Thyroid gland (tissue), 4 donors: ENCODE results near the gene EPC1.

Experiments used
- POLR2A ChIP-seq, 2 donors: fragments of 450-650 bp; IDR thresholded peaks; one replicate each; pipeline ENCODE4 v1.6.1; 2017; ENCODE audit warnings: antibody characterized with exemption in 2 of 2, mild to moderate bottlenecking in 2 of 2, moderate library complexity in 1 of 2
- TF ChIP-seq, protein P1 (sequence below), 6 experiments: fragments of 200-600 bp in 3 of 6; fragments of 450-650 bp in 3 of 6; sonication (generic) in 3 of 6; IDR thresholded peaks; one replicate each; pipeline ENCODE4 v1.5.1; 2016 to 2019; ENCODE audit warnings: antibody characterized with exemption in 6 of 6, mild to moderate bottlenecking in 2 of 6, inconsistent platforms in 1 of 6, moderate library complexity in 1 of 6

DNA sequence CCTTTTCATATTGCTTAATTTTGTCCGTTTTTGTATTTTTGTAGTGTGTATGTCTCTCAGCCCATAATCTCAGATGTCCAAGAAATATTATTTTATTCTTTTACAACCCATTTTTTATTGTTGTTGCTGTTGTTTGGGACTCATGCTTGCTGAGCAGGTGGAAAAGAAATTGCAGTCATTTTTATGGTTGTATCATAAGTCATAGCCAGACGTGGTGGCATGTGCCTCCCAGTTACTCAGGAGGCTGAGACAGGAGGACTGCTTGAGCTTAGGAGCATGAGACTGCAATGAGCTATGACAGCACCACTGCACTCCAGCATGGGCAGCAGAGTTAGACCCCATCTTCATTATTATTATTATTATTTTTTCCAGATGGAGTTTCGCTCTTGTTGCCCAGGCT is 117.8 kb downstream of the EPC1 start:
- TF ChIP-seq, protein P1, sequence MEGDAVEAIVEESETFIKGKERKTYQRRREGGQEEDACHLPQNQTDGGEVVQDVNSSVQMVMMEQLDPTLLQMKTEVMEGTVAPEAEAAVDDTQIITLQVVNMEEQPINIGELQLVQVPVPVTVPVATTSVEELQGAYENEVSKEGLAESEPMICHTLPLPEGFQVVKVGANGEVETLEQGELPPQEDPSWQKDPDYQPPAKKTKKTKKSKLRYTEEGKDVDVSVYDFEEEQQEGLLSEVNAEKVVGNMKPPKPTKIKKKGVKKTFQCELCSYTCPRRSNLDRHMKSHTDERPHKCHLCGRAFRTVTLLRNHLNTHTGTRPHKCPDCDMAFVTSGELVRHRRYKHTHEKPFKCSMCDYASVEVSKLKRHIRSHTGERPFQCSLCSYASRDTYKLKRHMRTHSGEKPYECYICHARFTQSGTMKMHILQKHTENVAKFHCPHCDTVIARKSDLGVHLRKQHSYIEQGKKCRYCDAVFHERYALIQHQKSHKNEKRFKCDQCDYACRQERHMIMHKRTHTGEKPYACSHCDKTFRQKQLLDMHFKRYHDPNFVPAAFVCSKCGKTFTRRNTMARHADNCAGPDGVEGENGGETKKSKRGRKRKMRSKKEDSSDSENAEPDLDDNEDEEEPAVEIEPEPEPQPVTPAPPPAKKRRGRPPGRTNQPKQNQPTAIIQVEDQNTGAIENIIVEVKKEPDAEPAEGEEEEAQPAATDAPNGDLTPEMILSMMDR (IDR thresholded peaks at IDR 0.05): no peak
- TF ChIP-seq POLR2A (IDR thresholded peaks at IDR 0.05): no peak
